ENCODE data around the gene WAPL.

- TF ChIP-seq POLR2A (IDR thresholded peaks at IDR 0.05), result no peak
- TF ChIP-seq, protein P1, sequence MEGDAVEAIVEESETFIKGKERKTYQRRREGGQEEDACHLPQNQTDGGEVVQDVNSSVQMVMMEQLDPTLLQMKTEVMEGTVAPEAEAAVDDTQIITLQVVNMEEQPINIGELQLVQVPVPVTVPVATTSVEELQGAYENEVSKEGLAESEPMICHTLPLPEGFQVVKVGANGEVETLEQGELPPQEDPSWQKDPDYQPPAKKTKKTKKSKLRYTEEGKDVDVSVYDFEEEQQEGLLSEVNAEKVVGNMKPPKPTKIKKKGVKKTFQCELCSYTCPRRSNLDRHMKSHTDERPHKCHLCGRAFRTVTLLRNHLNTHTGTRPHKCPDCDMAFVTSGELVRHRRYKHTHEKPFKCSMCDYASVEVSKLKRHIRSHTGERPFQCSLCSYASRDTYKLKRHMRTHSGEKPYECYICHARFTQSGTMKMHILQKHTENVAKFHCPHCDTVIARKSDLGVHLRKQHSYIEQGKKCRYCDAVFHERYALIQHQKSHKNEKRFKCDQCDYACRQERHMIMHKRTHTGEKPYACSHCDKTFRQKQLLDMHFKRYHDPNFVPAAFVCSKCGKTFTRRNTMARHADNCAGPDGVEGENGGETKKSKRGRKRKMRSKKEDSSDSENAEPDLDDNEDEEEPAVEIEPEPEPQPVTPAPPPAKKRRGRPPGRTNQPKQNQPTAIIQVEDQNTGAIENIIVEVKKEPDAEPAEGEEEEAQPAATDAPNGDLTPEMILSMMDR (IDR thresholded peaks at IDR 0.05), result no peak
Measured at GRCh38 chr10:86461963-86462804, 59.4 kb downstream of the WAPL start.

All from heart left ventricle (tissue), 13 donors.